ENCODE data around the gene PRICKLE2.
A peak's percentile ranks its signal among the peaks of the same experiment; 100 is the strongest.

The PRICKLE2 gene

DNA sequence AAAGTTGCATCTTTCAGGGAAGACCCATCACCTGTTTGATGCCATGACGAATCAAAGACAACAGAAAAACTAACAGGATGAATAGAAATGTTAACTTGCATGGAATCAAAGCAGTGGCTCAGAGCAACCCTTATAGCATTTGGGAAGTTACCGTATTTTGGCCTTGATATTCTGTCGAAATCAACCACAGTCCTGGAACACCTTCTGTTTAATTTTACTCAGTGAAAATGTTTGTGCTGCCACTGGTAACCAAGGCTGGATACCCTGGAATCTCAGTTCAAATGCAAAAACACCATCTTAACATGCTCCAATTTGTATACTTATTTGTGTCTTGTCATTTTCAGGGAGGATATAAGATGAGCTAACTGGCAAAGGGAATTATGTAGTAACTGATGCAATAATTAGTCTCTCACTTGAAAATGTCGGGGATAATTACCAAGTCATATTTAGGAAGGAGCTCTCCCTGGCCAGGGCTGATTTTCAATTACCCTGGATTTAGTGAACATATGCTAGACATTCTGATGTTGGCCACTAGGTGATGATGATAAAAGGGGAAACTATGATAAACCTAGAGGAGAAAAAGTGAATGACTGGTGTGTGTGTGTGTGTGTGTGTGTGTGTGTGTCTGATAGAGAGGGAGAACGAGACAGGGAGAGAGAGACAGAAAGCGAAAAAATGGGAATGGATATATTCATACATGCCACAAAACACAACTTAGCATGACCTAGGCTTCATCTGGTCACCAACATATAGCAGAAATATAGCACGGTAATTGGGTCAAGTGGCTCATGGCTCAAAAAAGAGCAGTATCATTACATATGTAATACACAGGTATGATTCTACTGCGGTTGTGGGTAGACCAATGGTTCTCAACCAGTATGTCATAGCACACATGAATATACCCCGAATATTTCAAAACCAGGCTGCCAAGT is 19.0 kb upstream of the PRICKLE2 start:
- Histone ChIP-seq H3K9ac (ENCODE audit: low read length) (no peak overlapping the region), H3K9me3 (ENCODE audit: control insufficient read depth, low read length) (no peaks in the 10 kb centered on the region), H3K27me3 (replicated peaks; ENCODE audit: control insufficient read depth, insufficient read depth, low read length) (no peaks in the 10 kb centered on the region), H3K36me3 (ENCODE audit: control insufficient read depth, insufficient read depth, low read length, severe bottlenecking) (peaks cover 28% of the 10 kb centered on the region), H3K4me3 (ENCODE audit: low read length) (no peak overlapping the region), H3K4me1 (ENCODE audit: control insufficient read depth, insufficient read depth, low read length) (peaks cover 41% of the 10 kb centered on the region)
- peak; percentile 25 for DNase-seq (ENCODE audit: low read depth)

- Histone ChIP-seq H3K9ac (ENCODE audit: low read length) (no peak overlapping the region), H3K27me3 (replicated peaks; ENCODE audit: control insufficient read depth, insufficient read depth, low read length) (no peaks in the 10 kb centered on the region), H3K4me3 (ENCODE audit: low read length) (no peak overlapping the region), H3K9me3 (ENCODE audit: control insufficient read depth, low read length) (no peaks in the 10 kb centered on the region), H3K36me3 (ENCODE audit: control insufficient read depth, insufficient read depth, low read length, severe bottlenecking) (peaks cover 41% of the 10 kb centered on the region), H3K4me1 (ENCODE audit: control insufficient read depth, insufficient read depth, low read length) (peaks cover 47% of the 10 kb centered on the region)
- DNase-seq (ENCODE audit: low read depth), result no peak
Measured at GRCh38 chr3:64242435-64242834, 17.2 kb upstream of the PRICKLE2 start.

GRCh38 chr3:64240959-64241358 is 15.7 kb upstream of the PRICKLE2 start:
- no peak for DNase-seq (ENCODE audit: low read depth)
- Histone ChIP-seq H3K27me3 (replicated peaks; ENCODE audit: control insufficient read depth, insufficient read depth, low read length) (no peaks in the 10 kb centered on the region), H3K9me3 (ENCODE audit: control insufficient read depth, low read length) (no peaks in the 10 kb centered on the region), H3K4me3 (ENCODE audit: low read length) (no peak overlapping the region), H3K4me1 (ENCODE audit: control insufficient read depth, insufficient read depth, low read length) (peaks cover 39% of the 10 kb centered on the region), H3K9ac (ENCODE audit: low read length) (no peak overlapping the region), H3K36me3 (ENCODE audit: control insufficient read depth, insufficient read depth, low read length, severe bottlenecking) (peaks cover 51% of the 10 kb centered on the region)

GRCh38 chr3:64240396-64240795 is 15.1 kb upstream of the PRICKLE2 start:
- Histone ChIP-seq H3K27me3 (replicated peaks; ENCODE audit: control insufficient read depth, insufficient read depth, low read length) (no peaks in the 10 kb centered on the region), H3K9me3 (ENCODE audit: control insufficient read depth, low read length) (no peaks in the 10 kb centered on the region), H3K4me3 (ENCODE audit: low read length) (no peak overlapping the region), H3K4me1 (ENCODE audit: control insufficient read depth, insufficient read depth, low read length) (peaks cover 39% of the 10 kb centered on the region), H3K9ac (ENCODE audit: low read length) (no peak overlapping the region), H3K36me3 (ENCODE audit: control insufficient read depth, insufficient read depth, low read length, severe bottlenecking) (peaks cover 53% of the 10 kb centered on the region)
- no peak for DNase-seq (ENCODE audit: low read depth)

GRCh38 chr3:64239841-64240240 is 14.6 kb upstream of the PRICKLE2 start:
- Histone ChIP-seq H3K9ac (ENCODE audit: low read length) (no peak overlapping the region), H3K9me3 (ENCODE audit: control insufficient read depth, low read length) (no peaks in the 10 kb centered on the region), H3K4me1 (ENCODE audit: control insufficient read depth, insufficient read depth, low read length) (peaks cover 39% of the 10 kb centered on the region), H3K36me3 (ENCODE audit: control insufficient read depth, insufficient read depth, low read length, severe bottlenecking) (peaks cover 56% of the 10 kb centered on the region), H3K27me3 (replicated peaks; ENCODE audit: control insufficient read depth, insufficient read depth, low read length) (no peaks in the 10 kb centered on the region), H3K4me3 (ENCODE audit: low read length) (no peak overlapping the region)
- no peak for DNase-seq (ENCODE audit: low read depth)

GRCh38 chr3:64238971-64239667 is 13.9 kb upstream of the PRICKLE2 start:
- Histone ChIP-seq H3K36me3 (ENCODE audit: control insufficient read depth, insufficient read depth, low read length, severe bottlenecking) (peaks cover 63% of the 10 kb centered on the region), H3K9me3 (ENCODE audit: control insufficient read depth, low read length) (no peaks in the 10 kb centered on the region), H3K9ac (ENCODE audit: low read length) (peak overlapping the region; percentile 44), H3K4me1 (ENCODE audit: control insufficient read depth, insufficient read depth, low read length) (peaks cover 33% of the 10 kb centered on the region), H3K4me3 (ENCODE audit: low read length) (peak overlapping the region; percentile 8), H3K27me3 (replicated peaks; ENCODE audit: control insufficient read depth, insufficient read depth, low read length) (no peaks in the 10 kb centered on the region)
- peak; percentile 94 for DNase-seq (ENCODE audit: low read depth)

GRCh38 chr3:64237083-64237482 is 11.8 kb upstream of the PRICKLE2 start:
- H3K9me3 ChIP-seq (ENCODE audit: control insufficient read depth, low read length), result no peaks in the 10 kb centered on the region
- H3K4me1 ChIP-seq (ENCODE audit: control insufficient read depth, insufficient read depth, low read length), result peaks cover 13% of the 10 kb centered on the region
- no peak overlapping the region for H3K4me3 ChIP-seq (ENCODE audit: low read length)
- H3K9ac ChIP-seq (ENCODE audit: low read length), result no peak overlapping the region
- no peak for DNase-seq (ENCODE audit: low read depth)
- H3K27me3 ChIP-seq (replicated peaks; ENCODE audit: control insufficient read depth, insufficient read depth, low read length), result no peaks in the 10 kb centered on the region
- H3K36me3 ChIP-seq (ENCODE audit: control insufficient read depth, insufficient read depth, low read length, severe bottlenecking), result peaks cover 75% of the 10 kb centered on the region

DNA sequence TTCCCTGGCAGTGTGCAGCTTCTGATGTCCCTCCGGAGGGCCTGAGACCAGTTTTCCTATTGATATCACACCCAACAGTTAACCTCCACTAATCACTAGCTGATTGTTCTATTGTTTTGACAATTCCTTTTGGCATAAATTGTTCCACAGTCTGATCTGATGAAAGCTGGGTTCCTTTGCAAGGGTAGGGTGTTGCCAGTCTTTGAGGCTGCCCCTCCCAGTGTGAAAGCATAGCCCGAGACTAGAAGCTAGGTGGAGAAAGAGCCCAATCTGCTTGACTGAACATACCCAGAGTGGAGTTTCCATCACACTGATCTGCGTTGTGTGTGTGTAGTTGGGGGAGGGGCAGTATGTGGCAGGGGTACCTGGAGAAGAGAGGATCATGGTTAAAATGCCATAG is 10.3 kb upstream of the PRICKLE2 start:
- H3K4me1 ChIP-seq (ENCODE audit: control insufficient read depth, insufficient read depth, low read length), result peaks cover 12% of the 10 kb centered on the region
- H3K9ac ChIP-seq (ENCODE audit: low read length), result no peak overlapping the region
- H3K36me3 ChIP-seq (ENCODE audit: control insufficient read depth, insufficient read depth, low read length, severe bottlenecking), result peaks cover 69% of the 10 kb centered on the region
- H3K9me3 ChIP-seq (ENCODE audit: control insufficient read depth, low read length), result no peaks in the 10 kb centered on the region
- no peak overlapping the region for H3K4me3 ChIP-seq (ENCODE audit: low read length)
- no peaks in the 10 kb centered on the region for H3K27me3 ChIP-seq (replicated peaks; ENCODE audit: control insufficient read depth, insufficient read depth, low read length)
- DNase-seq (ENCODE audit: low read depth), result no peak

DNA sequence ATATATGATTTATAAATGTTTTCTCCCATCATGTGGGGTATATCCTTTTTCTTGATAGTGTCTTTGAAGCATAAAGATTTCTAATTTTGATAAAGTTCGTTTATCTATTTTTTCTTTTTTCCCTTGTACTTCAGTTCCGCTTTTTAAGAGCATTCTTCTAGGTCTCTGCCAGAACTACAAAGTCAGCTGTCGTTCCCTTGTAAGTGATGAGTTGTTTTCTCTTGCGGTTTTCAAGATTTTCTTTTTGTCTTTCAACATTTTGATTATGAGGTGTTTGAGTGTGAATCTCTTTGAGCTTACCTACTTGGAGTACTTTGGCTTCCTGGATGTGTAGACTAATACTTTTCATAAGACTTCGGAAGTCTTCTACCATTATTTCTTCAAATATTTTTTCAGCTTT is 9.3 kb upstream of the PRICKLE2 start:
- Histone ChIP-seq H3K9ac (ENCODE audit: low read length) (no peak overlapping the region), H3K27me3 (replicated peaks; ENCODE audit: control insufficient read depth, insufficient read depth, low read length) (no peaks in the 10 kb centered on the region), H3K4me3 (ENCODE audit: low read length) (no peak overlapping the region), H3K36me3 (ENCODE audit: control insufficient read depth, insufficient read depth, low read length, severe bottlenecking) (peaks cover 67% of the 10 kb centered on the region), H3K4me1 (ENCODE audit: control insufficient read depth, insufficient read depth, low read length) (peaks cover 11% of the 10 kb centered on the region), H3K9me3 (ENCODE audit: control insufficient read depth, low read length) (no peaks in the 10 kb centered on the region)
- no peak for DNase-seq (ENCODE audit: low read depth)

GRCh38 chr3:64232821-64233220 is 7.6 kb upstream of the PRICKLE2 start:
- no peak overlapping the region for H3K4me3 ChIP-seq (ENCODE audit: low read length)
- H3K9ac ChIP-seq (ENCODE audit: low read length), result no peak overlapping the region
- peaks cover 57% of the 10 kb centered on the region for H3K36me3 ChIP-seq (ENCODE audit: control insufficient read depth, insufficient read depth, low read length, severe bottlenecking)
- no peaks in the 10 kb centered on the region for H3K27me3 ChIP-seq (replicated peaks; ENCODE audit: control insufficient read depth, insufficient read depth, low read length)
- no peak for DNase-seq (ENCODE audit: low read depth)
- no peaks in the 10 kb centered on the region for H3K4me1 ChIP-seq (ENCODE audit: control insufficient read depth, insufficient read depth, low read length)
- no peaks in the 10 kb centered on the region for H3K9me3 ChIP-seq (ENCODE audit: control insufficient read depth, low read length)

DNA sequence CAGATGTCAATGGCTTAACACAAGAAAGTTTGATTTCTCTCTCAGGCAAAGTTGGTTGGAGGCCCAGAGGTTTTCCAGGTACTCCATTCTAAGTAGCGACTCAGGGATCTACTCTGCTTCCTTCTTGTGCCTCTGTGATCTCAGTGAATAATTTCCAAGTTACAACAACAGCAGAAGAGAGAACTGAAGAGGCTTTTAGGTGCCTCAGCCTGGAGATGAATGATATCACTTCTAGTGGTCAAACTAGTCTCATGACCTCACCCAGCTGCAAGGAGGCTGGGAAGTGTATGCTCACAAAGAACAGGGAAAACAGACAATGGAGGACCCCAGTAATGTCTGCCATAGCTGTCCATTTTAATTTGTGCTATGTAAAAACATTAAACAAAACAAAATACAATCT is 4.6 kb upstream of the PRICKLE2 start:
- Histone ChIP-seq H3K9ac (ENCODE audit: low read length) (no peak overlapping the region), H3K4me1 (ENCODE audit: control insufficient read depth, insufficient read depth, low read length) (peaks cover 20% of the 10 kb centered on the region), H3K9me3 (ENCODE audit: control insufficient read depth, low read length) (no peaks in the 10 kb centered on the region), H3K27me3 (replicated peaks; ENCODE audit: control insufficient read depth, insufficient read depth, low read length) (no peaks in the 10 kb centered on the region), H3K36me3 (ENCODE audit: control insufficient read depth, insufficient read depth, low read length, severe bottlenecking) (peaks cover 28% of the 10 kb centered on the region), H3K4me3 (ENCODE audit: low read length) (no peak overlapping the region)
- no peak for DNase-seq (ENCODE audit: low read depth)
